ENCODE measurements around the gene MGRN1.

The MGRN1 gene

DNA sequence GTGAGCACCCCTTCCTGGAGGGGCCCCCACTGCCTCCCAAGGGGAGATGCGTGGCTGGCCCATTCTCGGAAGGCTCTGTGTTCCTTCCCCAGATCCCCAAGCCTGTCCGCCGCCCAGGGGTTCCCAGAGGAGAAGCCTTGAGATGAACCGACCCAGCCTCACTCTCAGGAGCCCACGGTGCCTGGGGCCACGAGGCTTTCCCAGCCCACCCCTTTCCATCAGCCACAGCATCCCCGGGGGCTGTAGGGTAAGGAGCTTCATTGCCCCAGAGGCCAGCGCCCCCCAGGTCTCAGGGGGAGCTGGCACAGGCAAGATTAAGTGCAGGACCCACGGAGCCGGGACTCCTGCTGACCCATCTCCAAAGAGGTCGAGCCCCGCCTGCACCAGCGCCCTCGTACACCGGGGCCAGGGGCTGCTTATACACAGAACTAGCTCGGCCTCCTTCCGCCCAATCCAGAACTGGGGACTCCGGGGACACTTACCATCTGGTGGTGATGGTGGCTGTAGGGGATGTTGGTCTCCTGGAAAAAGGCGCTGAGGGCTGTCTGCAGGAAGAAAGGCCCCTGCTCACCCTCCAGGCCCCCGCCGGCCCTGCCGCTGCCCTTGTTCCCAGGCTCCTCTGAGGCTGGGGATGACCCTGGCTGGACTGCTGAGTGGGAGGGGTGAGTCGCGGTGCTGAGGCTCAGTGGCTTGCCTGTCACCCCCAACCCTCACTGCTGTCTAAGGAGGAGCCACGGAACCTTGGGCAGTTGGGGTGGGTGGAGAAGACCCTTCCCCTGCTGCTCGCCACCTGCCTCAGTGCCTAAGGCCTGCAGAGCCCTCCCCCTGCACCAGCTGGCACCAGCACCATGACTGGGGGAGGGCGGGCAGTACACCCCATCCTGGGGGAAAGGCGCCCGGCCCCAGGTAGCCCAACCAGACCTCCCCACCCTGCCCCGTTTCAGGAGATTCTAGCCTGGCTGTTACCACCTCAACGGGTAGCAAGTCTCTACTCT lies 14.3 kb upstream of the MGRN1 start:
- Histone ChIP-seq H3K4me3 (replicated peaks; ENCODE audit: low read depth, low read length) (no peak overlapping the region), H3K36me3 (ENCODE audit: control insufficient read depth, insufficient read depth, low read length) (peaks cover 7% of the 10 kb centered on the region), H3K27me3 (replicated peaks; ENCODE audit: control insufficient read depth, insufficient read depth, low read length) (no peaks in the 10 kb centered on the region)
- TF ChIP-seq, protein P1, sequence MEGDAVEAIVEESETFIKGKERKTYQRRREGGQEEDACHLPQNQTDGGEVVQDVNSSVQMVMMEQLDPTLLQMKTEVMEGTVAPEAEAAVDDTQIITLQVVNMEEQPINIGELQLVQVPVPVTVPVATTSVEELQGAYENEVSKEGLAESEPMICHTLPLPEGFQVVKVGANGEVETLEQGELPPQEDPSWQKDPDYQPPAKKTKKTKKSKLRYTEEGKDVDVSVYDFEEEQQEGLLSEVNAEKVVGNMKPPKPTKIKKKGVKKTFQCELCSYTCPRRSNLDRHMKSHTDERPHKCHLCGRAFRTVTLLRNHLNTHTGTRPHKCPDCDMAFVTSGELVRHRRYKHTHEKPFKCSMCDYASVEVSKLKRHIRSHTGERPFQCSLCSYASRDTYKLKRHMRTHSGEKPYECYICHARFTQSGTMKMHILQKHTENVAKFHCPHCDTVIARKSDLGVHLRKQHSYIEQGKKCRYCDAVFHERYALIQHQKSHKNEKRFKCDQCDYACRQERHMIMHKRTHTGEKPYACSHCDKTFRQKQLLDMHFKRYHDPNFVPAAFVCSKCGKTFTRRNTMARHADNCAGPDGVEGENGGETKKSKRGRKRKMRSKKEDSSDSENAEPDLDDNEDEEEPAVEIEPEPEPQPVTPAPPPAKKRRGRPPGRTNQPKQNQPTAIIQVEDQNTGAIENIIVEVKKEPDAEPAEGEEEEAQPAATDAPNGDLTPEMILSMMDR (IDR thresholded peaks at IDR 0.05; ENCODE audit: insufficient read depth, low read length, poor library complexity, severe bottlenecking), result no peak
- no peak for DNase-seq (ENCODE audit: extremely low read depth, insufficient read length)

GRCh38 chr16:4611337-4612021 lies 13.1 kb upstream of the MGRN1 start:
- Histone ChIP-seq H3K36me3 (ENCODE audit: control insufficient read depth, insufficient read depth, low read length) (peaks cover 7% of the 10 kb centered on the region), H3K27me3 (replicated peaks; ENCODE audit: control insufficient read depth, insufficient read depth, low read length) (no peaks in the 10 kb centered on the region), H3K4me3 (replicated peaks; ENCODE audit: low read depth, low read length) (no peak overlapping the region)
- DNase-seq (ENCODE audit: extremely low read depth, insufficient read length), result no peak
- TF ChIP-seq, protein P1 (IDR thresholded peaks at IDR 0.05; ENCODE audit: insufficient read depth, low read length, poor library complexity, severe bottlenecking), result no peak

DNA sequence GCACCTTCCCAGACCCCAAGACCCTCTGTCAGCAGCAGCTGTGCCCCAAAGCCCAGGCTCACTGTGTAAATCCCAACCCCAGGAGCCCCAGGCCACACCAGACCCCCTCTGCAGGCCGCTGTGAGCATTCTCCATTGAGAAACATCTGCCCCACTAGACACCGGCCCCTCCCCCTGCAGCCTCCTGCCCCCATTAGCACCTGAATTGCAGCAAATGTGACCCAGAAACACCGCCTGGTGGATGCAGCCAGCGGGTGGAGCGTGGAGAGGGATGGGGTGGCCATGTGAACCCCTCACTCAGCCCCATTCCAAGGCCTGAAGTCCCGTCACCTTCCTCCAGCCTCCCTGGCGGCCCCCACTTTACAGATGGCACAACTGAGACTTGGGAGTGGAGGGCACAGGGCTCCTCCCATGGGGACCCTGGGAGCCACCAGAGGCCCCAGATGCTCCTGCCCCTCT lies 12.1 kb upstream of the MGRN1 start:
- Histone ChIP-seq H3K4me3 (replicated peaks; ENCODE audit: low read depth, low read length) (no peak overlapping the region), H3K36me3 (ENCODE audit: control insufficient read depth, insufficient read depth, low read length) (peaks cover 7% of the 10 kb centered on the region), H3K27me3 (replicated peaks; ENCODE audit: control insufficient read depth, insufficient read depth, low read length) (no peaks in the 10 kb centered on the region)
- DNase-seq (ENCODE audit: extremely low read depth, insufficient read length), result no peak
- TF ChIP-seq, protein P1 (IDR thresholded peaks at IDR 0.05; ENCODE audit: insufficient read depth, low read length, poor library complexity, severe bottlenecking), result no peak

DNA sequence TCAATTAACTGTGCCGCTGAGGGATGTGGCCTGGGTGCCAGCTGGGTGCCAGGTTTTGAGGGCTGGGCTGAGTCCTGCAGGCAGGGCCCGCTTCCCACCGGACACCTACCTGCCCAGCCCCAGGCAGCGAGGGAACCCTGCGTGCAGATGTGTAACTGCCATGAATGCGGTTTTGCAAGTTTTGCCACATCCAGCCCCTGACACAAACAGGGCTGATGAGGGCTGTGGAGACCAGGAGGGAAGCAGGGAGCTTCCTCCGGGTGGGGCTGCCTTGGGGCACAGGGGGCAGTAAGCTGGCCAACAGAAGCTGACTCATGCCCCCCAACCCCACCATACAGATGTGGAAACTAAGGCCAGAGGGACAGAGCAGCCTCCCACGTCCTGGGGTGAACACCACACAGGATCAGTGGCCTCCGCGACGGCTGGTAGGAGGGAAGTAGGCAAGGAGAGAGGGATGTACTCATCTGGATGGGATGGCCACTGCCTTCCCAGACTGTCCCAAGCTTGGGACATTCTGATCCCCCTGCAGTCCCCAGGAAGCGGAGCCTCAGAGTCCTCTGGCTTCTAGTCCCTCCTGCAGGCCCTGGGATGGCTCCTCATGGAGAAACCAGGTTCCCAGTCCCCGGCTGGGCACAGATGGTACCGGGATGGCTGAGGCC lies 11.5 kb upstream of the MGRN1 start:
- no peak for DNase-seq (ENCODE audit: extremely low read depth, insufficient read length)
- TF ChIP-seq, protein P1 (IDR thresholded peaks at IDR 0.05; ENCODE audit: insufficient read depth, low read length, poor library complexity, severe bottlenecking), result no peak
- no peaks in the 10 kb centered on the region for H3K27me3 ChIP-seq (replicated peaks; ENCODE audit: control insufficient read depth, insufficient read depth, low read length)
- H3K36me3 ChIP-seq (ENCODE audit: control insufficient read depth, insufficient read depth, low read length), result peaks cover 2% of the 10 kb centered on the region
- peak overlapping the region; percentile 84 for H3K4me3 ChIP-seq (replicated peaks; ENCODE audit: low read depth, low read length)

DNA sequence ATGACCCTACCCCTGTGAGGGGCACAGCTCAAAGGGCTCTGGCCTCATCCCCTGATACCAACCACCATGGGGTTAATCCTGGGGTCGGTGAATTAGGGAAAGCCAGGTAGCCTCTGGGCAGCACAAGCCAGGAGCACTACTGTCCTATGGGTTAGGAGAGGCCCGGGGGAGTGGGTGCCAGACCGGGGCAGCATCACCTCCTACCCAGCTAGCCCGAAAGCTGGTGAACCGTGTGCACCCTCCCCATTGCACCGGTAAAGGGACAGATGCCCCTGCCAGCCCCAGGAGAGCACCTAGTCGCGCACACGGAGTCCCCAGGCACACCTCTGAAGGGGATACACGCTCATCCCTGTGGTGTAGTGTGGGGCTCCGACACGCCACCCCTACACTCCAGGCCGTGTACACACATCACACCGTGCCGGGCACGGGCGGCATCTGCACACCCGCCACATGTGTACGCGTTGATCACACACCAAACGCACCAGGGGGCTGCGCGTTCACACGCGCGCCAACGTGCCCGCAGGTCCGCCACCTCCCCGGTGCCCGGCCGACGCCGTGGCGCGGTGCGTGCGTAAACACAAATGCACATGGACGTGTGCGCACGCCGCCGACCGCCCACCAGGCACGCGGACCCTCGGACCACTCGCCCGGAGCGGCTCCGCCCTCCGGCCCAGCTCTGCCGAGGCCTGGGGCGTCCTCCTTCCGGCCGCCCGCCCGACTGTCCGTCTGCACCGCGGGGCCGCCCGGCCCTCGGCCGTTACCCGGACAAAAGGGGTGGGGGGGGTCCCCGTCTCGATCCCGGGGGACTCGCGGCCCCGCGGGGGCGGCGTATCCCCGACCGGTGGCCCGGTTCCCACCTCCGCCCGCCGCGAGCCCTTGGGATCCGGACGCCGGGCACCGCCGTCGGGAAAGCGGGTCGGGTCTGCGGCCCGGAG lies 10.7 kb upstream of the MGRN1 start:
- peak overlapping the region; percentile 84 for H3K4me3 ChIP-seq (replicated peaks; ENCODE audit: low read depth, low read length)
- no peaks in the 10 kb centered on the region for H3K27me3 ChIP-seq (replicated peaks; ENCODE audit: control insufficient read depth, insufficient read depth, low read length)
- DNase-seq (ENCODE audit: extremely low read depth, insufficient read length), result peak; percentile 78
- TF ChIP-seq, protein P1 (IDR thresholded peaks at IDR 0.05; ENCODE audit: insufficient read depth, low read length, poor library complexity, severe bottlenecking), result no peak
- no peaks in the 10 kb centered on the region; the same call in 1 of the 2 replicates for H3K36me3 ChIP-seq (ENCODE audit: control insufficient read depth, insufficient read depth, low read length)
